HS-5 (cell line): Measurements from ENCODE around the gene JARID2.

ENCODE experiments used
- DNase-seq: peaks from one replicate; pipeline ENCODE4 v3.0.0-alpha.2; 2012; ENCODE audit warnings: low read depth

JARID2 gene

DNA sequence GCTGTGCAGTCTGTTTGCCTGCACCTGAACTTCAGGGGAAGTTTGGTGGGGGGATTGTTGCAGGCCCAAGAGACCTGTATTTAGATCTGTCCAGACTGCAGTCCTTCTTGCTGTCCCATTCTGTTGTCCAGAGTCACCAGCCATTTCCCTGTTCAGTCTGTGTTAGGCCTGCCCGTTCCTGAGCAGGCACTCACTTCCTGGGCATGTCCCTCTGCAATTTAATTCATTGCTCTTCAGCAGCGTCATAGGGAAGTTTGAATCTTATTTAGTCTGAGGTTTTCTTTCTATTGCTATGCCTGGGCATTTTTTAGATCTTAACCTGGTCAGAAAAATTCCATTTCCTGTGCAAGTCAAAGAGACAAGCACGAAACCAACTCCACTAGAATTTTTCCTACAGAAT lies 226.8 kb downstream of the JARID2 start:
- no peak for DNase-seq

DNA sequence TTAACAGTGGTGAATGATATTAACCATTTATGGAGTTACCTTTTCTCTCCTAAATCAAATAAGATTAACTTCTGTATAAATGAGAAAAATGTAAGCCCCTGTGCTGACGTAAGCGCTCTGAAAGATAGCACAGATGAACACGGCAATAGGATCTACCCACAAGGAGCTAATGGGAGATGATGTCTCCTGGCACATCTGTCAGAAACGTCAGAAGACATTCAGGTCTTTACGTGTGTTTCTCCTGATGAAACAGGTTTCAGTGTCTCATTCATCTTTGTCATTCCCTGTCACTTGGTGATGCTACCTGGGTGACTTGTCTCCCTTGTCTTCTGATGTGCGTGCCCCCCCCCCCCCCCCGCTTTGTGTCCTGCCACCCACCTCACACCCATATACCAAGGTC lies 227.3 kb downstream of the JARID2 start:
- no peak for DNase-seq

DNA sequence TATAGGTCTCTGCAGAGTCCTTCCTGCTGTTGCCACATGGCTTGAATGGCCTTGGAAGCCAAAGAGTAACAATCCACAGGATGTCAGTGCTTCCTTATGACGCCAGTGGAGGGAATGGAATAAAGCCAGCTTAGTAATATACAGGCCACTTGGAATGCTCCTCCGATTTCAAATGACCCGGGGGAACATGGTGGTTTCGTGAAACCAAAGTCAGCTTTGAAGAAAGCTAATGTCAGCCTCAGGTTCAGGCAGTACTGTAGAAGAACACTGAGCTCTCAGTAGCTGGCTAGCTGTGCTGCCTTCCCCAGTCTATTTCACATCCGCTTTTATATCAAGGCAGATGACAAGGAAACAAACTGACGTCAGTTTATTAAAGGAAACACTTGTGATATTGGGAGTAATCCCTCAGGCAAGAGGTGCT lies 227.9 kb downstream of the JARID2 start:
- DNase-seq, result peak; percentile 76

DNA sequence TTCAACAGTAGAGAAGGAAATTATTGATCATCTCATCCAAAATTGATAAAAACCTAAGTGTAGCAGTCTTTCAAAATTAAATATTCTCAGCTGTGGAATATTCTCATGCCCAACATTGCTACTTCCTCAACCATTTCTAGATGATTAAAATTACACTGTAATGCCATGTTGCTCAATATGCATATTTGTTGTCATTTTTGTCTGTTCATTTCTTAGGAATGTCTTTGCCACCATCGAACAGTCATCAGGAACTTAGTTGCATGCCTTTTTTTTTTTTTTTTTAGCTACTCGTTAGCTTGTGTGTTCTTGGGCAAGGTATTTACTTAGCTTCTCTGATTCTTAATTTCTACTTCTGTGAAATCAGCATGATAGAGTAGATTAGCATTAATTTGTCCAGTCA lies 228.3 kb downstream of the JARID2 start:
- peak; percentile 74 for DNase-seq

DNA sequence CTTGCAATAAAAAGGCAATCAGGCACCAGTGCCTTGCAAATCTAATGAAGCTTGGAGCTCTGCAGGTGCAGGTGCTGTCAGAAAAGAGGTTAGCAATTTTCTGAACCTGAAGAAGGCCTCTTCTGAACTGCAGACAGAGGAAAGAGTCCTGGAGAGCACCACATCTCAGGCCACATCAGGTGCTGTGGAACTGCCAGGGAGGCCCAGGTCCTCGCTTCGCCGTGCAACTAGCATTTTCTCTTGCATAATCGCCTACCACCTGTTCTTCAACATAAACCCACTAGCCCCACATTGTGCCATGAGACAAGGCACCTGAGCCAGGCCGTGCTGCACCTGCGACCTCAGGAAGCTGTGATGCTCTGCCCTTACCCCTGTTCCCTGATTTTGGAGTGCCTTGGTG lies 229.4 kb downstream of the JARID2 start:
- DNase-seq, result no peak

DNA sequence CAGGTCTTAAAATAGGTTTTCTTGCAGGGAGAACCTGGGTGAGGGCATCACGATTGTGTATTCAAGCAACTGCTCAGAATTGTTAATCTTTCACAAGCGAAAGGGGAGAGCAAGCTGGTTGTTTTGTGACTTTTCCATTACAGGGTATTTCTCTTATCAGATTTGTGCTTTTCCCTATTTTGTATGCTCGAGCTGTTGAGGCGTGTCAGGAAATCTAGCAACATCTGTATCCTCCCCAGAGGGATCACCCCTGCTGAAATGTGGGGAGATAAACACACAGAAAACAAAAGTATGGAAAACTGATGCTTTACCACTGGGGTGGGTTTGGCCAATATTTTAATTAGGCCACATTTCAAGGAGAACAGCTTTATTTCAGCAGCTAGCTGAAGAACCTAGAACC lies 230.0 kb downstream of the JARID2 start:
- DNase-seq, result no peak

DNA sequence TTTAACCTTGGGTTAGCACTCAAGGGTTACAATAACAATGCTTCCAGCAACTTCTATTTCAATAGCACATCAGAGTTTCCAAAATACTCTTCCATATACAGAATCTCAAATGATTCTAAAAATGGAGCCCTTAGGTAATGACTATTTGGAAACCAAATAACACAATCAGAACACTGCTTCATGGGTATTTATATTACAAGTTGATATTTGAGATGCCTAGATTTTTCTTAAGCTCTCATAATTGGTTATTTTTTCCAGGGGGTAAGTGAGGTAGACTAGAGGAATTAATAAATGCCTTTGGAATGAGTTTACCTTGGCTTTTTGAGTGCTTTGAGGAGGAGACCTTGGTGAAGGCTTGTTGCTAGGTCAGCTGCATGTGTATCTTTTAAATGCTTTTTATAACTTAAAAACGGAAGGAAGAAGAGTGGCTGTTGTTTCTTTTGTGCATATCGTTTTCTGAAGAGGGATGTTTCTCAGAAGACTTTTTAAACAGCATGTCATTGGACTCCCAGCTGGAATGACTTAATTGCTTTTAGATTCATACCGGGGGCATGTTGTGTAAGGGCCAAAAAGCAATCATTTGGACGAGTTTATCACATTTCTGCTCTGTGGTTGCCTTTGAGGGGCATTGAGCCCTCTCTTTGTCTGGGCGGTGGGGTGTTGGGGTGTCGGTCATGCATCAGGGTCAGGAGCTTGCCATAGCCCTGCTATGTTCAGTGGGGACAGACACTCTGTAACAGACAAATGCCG lies 230.9 kb downstream of the JARID2 start:
- DNase-seq, result no peak

DNA sequence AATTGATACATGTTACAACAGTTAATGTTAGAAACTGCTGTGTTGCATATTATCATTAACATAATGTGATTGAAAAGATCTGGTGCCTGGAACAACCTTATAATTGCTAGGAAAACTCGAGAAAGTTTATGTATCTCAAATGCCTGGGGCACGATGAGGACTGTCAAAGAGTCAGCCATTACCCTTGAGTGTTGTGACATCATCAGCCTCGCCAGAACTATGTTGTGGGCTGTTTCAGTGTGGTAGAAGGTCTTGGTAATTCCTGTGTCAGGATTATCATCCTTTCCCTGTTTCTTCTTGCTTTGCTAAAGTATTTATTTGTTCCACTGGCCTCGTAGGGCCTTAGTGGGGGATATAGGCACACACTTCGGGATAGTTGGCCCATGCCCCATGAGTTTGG lies 231.9 kb downstream of the JARID2 start:
- DNase-seq, result no peak

DNA sequence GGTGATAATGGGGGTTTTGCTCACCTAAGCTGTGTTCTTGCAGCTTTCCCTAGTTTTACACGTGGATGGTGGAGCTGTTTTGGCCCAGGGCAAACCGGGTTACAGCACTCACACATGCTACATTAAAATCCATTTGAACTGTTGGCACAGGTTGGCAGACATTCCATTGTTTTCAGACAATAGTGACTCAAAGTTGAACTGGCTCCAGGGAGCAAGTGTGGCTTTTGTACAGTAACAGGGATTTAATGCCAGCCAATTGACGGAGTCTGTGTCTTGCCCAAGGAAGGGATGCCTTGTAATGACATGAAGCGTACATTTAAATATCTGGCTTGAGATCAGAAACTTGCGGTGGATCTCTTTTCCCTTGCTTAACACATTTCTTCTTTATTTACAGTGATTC lies 233.9 kb downstream of the JARID2 start:
- DNase-seq, result no peak

DNA sequence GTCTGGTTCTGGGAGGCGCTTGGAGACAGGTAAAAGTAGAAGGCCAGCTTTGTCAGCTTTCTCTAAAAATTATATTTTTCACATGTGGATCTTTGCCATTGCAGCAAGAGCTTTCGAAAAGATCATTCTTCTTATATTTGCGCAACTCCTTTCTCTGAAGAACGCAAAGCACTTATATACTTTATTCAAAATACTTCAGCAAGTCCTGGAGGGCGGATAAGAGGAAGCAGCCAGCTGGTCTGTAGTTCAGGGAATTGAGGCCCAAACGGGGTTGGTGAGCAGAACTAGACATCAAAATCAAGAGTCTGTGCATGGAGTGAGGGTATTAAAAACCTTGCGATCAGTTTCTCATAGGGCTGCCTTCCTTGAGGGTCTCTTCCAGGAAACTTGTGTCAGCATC lies 234.7 kb downstream of the JARID2 start:
- DNase-seq, result no peak

DNA sequence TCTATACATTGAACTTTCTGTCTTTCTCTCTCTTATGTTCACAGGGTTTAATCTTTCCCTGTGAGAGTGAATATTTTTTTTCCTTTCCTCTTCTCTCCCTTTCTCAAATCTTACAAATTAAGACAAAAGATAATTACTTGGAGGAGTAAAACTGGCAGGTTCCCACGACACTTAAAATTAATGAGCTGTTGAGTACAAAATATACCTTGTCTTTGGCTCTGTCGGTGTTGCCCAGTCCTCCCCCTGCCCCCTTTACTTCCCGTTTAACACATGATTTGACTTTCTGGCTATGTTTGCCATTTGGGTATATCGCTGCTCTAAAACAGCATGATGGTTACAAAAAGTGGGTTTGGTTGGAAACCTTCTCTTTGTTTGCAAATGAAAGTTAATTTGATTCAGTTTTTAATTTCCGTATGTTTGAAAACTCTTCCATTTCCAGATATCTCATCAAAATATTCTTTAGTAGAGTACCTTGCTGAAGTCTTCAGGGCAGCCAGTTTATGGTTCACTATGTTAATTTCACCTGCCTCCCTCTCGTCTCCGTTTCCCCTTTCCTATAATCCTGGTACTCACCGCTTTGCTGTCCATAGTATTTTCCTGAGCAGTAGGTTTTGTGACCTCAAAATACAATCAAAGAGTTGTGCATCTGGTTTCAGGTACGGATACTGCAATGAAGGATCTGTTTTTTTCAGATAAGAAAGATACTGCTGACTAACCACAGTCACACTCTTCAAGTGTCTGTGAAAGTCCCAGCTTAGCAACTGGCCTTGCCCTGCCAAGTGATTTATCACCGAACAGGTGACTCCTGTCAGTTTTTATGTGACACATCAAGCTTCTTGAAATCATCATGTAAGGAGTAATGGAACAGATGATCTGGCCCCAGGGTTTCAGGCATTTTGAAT lies 235.8 kb downstream of the JARID2 start:
- no peak for DNase-seq

DNA sequence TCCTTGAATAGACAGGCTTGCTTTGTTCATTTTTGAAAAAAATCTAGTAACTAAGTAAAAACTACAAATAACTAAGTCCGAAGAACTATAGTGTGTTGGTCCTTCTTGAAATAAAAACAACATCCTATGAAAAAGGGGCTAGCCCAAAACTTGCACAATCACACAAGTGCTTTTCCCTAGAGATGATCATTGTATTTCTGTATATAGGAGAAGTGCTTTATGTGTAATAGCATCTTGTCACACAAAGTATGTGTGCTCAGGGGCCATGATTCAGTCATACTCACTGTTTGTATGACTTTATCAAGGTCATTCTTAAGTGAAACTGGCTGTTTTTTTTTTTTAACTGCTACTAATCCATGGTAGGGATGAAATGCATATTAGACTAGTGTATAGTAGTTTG lies 237.2 kb downstream of the JARID2 start:
- DNase-seq, result no peak

DNA sequence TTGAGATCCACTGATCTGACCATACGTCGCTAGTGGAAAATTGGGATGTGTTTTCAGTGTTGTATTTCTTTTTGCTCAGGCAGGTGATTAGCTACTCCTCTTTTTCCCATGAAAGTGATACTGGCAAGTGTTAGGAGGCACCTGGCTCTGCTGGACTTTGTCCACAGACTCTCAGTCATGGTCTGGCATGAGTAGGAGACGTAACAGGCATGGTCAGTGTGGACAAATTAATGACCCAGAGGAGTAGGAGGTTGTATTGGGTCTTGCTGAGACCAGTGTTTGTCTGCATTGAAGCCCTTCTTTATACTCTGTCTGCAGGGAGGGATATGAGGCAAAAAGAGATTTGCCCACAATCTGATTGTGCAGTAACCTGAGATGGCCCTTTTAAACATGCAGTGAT lies 238.3 kb downstream of the JARID2 start:
- no peak for DNase-seq

DNA sequence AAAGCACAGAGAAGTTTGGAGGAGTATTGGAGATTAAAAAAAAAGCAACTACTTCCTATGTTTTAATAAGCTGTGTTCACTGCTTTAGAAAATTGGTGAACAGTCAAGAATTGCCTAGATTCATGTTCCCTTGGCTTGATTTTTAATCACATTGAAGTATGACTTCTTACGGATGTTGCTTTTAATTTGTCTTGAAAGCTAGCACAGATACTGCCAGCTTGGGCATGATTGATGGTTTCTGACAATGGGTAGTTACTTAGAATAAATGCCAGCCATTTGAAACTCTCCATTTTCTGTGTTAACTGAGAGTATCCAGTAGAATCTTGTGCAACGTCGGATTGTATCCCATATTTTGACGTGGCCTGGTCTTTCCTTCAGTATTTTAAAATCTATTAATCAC lies 239.0 kb downstream of the JARID2 start:
- no peak for DNase-seq

DNA sequence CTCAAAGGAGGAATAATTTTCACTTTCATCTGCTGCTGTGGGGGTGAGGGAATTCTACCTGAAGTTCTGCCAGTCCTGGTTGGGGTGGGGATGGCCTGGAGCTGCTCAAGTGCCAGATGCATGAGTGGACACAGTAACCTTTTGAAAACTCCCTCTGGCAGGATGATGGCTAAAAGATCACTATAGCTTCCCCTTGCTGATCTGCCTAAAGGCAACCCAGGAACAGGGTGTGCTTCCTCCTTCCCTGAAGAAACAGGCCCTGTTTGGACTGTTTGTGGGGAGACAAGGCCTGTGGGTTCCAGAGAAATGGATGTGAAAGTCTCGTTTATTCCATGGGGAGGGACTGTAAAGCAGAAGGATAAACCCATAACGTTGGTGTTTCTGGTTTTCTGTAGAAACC lies 240.1 kb downstream of the JARID2 start:
- no peak for DNase-seq

DNA sequence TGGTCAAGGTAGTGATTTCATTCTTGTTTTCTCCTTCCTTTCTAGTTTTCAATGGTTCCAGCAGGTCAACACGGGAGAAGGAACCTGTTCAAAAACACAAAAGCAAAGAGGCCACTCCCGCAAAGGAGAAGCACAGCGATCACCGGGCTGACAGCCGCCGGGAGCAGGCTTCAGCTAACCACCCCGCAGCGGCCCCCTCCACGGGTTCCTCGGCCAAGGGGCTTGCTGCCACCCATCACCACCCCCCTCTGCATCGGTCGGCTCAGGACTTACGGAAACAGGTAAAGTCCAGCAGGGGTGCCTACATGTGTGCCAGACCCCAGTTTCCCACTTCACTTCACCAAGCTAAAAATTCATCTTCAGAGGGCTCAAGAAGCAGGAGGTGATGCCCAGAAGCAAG lies 241.4 kb downstream of the JARID2 start:
- DNase-seq, result no peak

DNA sequence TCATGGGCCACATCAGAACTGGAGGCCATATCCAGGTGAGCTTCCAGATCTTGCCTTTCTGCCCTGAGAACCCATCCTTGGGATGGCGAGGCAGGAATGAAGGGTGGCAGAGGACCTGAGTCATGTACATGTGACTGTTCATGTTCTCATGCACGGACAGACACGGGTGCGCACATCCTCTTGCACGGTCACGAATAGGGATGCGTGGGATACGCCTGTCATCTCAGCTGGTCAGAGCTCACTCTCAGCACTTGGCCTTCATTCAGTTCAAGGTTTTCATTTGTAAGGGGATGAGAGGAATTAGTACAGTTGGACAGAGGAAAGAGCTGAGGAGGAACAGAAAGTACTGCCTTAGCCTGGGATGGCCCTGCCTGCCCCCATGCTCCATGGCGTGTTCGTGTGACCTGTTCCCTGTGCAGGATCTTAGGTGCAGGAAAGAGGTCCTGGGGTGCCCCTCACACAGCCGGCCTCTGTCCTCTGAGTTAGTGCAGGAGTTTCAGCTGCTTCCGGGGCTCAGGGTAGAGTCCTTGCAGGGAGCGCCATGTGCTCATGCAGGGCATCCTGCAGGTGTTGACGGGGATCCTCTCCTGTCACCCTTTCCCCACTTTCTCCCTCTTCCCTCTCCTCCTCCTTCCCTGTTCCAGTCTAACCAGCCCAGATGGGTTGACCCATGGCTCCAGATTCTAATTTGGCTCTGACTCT lies 243.5 kb downstream of the JARID2 start:
- no peak for DNase-seq

DNA sequence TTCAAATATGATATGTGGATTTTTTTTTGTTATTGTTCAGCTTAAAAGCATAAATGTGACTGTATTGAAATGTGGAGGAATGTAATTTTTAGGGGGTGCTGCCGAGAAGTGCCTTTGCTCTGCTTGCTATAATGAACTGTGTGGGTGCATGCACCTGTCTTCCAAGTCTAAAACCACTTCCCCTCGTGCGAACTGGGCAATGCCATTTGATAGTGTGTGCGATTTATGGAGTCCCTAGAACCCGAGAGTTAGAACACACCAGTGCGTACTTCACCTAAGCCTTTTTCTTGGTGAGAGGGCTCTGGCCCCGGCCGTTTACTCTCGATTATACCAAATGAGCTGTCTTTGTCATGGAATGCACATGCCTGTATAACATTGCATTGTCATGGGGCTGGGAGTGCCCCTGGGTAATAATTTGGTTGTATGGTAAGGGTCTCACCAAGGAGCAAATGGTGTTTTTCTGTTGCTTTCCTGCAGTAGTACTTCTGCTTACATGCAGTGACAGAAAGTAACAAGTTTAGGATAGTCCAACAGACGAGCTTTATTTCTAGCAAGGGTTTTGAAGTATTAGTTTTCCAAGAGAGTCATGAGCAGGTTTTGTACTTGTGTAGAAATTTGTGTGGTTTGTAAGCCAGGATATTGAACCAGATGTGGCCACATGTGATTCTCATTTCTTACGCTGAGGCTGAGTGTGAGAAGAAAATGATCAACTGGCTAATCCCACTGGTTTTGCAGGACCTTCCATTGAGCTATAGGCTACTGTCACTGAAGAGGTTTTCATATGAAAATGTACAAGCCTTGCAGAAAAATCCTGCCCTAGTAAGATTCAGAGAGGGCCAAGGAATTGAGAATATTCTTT lies 244.6 kb downstream of the JARID2 start:
- no peak for DNase-seq

DNA sequence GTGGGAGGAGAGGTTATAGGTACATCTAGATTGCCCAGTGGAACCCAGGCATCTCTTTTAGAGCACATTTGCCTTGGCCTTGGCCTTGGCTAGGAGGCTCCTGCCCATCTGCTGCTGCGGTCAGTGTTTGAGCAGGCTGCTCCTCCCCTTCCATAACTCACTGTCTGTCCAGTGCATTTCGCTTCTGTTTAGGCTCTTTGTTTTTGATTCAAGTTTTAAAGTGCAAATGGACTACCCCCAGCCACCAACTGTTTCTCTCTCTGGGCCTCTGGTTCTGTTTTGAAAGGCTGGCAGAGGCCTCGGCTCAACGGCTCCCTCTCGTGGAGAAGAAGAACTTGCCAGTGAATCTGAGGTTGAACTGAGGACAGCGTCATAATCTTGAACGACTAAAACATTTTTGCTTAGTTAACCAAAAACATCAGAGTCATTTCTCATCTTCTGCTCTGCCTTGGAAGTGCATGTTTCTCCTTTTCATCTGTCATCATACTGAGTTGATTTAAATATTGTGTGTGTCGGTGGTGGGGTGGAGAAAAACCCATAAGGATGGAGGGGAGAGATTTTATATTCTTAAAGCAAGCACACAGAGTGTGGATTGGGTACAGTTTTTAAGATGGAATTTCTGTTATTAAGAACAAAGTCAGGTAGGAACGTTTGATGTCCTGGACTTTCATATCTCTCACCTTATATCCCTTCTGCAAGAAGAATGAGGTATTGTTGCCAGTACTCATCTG lies 245.6 kb downstream of the JARID2 start:
- no peak for DNase-seq

DNA sequence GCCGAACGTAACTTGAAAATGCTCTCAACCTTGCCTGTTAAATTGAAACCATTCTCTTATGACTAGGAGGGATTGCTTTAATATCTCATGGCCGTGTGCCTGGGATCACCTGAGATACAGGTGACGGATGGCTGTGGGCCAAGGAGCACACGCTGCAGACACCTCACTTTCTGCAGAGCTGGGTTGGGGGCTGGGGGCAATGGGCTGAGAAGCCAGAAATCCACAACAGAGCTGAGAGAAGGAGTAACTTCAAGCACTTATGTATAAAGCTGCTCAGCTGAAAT lies 246.1 kb downstream of the JARID2 start:
- DNase-seq, result no peak

DNA sequence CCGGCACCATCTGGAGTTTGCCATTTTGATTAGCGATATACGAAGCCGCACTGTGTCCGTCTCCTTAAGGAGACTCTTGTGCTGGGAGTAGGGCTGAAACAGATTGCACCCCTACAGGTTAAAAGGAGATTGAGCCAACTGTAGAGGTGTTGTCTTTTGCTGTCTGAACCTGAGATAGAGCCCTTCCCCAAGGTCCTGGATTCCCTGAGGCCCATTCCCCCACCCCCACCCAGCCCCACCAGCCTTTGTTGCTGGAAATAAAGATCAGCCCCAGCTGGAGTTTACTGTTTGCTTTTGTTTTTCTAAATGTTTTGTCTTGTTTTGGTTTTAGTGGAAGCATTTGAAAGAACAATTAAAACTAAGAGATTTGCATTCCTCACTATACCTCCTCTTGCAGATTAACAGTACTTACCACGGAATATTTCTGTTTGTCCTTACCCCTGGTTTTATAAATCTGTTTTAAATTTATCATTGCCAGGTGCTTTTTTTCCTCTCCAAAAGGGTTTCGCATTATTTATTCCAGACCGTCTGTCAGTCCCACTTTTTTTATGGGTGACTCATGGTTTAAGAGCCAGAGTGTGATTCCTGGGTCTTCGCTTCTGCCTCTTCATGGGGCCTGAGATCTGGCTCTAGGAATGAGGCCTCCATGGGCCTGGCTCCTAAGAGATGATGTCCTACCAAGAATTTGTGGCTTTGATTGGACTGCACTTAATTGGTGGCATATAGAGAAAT lies 247.7 kb downstream of the JARID2 start:
- DNase-seq, result no peak
